Measurements from ENCODE around the gene PDE5A.

PDE5A gene

DNA sequence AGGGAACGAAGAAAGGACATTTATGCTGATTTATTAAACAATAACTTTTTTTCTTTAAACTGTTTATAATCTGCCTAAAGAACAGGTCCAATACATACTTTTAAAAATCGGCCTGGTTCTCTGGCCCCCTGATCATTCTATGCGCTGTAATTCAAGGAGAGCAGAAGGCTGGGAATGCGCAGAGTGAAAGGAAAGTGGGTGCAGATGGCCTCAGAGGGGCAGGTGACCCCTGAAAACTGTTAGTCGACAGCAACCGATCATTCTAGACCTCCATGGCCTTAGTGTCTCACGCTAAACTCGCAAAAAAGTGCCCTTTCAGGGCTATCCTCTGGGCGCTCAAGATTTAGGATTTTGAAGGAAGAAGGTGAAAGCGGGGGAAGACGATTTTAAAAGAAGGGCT is 2.2 kb downstream of the PDE5A start:
- peak overlapping the region; percentile 88 for H3K4me3 ChIP-seq (ENCODE audit: low read depth, low read length)
- ChIA-PET POLR2A (no interaction called here), CTCF (interaction anchor here (0.6 to 4.5 kb wide), 29 partner anchors 10 to 645 kb away, joined by 3 to 159 read pairs (median 4); no protein-coding TSS in a partner anchor)
- DNase-seq (ENCODE audit: low read depth, low spot score), result no peak
- TF ChIP-seq, protein P1, sequence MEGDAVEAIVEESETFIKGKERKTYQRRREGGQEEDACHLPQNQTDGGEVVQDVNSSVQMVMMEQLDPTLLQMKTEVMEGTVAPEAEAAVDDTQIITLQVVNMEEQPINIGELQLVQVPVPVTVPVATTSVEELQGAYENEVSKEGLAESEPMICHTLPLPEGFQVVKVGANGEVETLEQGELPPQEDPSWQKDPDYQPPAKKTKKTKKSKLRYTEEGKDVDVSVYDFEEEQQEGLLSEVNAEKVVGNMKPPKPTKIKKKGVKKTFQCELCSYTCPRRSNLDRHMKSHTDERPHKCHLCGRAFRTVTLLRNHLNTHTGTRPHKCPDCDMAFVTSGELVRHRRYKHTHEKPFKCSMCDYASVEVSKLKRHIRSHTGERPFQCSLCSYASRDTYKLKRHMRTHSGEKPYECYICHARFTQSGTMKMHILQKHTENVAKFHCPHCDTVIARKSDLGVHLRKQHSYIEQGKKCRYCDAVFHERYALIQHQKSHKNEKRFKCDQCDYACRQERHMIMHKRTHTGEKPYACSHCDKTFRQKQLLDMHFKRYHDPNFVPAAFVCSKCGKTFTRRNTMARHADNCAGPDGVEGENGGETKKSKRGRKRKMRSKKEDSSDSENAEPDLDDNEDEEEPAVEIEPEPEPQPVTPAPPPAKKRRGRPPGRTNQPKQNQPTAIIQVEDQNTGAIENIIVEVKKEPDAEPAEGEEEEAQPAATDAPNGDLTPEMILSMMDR (IDR thresholded peaks at IDR 0.05; ENCODE audit: insufficient read depth, low read length, missing control alignments), result no peak

DNA sequence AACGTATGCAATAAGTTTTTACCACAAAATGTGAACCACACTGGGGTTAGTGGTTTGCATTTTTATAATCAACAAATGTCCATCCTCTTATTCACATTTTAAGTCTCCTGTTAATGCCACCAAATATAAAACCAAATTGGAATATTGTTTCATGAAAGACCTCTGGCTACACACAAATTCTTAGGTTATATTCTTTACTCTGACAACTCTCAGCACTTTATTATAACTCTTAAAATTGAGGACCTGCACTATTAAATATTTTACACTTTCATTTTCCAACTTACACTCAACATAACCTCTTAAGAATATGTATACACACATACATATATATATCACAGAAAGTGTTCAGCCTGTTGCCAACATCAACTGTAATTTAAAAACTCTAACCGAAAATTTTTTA is 2.8 kb downstream of the PDE5A start:
- ChIA-PET POLR2A (no interaction called here), CTCF (interaction anchor here (1.6 to 4.5 kb wide), 4 partner anchors 160 to 431 kb away, joined by 4 to 19 read pairs (median 10); no protein-coding TSS in a partner anchor)
- DNase-seq (ENCODE audit: low read depth, low spot score), result no peak
- TF ChIP-seq, protein P1 (IDR thresholded peaks at IDR 0.05; ENCODE audit: insufficient read depth, low read length, missing control alignments), result no peak
- peak overlapping the region; percentile 88 for H3K4me3 ChIP-seq (ENCODE audit: low read depth, low read length)

DNA sequence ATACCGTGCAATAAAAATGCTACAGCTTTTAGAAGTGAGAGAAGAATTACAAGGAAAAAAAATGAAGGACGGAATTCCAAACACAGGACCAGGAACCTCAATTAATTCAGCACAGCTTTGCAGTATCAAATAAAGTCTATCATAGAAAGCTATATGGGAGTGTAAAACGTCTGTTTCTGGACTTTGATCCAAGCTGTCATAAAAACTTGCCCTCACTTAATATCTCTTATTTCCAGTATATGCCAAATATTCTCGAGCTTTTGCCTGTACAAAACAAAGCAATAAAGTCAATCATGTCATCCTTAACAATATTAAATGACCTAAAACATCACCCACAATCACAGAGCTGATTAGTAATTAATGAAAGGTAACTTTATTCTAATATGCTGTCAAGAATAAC is 4.2 kb downstream of the PDE5A start:
- TF ChIP-seq, protein P1 (IDR thresholded peaks at IDR 0.05; ENCODE audit: insufficient read depth, low read length, missing control alignments), result no peak
- DNase-seq (ENCODE audit: low read depth, low spot score), result no peak
- H3K4me3 ChIP-seq (ENCODE audit: low read depth, low read length), result no peak overlapping the region
- ChIA-PET POLR2A (no interaction called here), CTCF (interaction anchor here (0.7 to 4.5 kb wide), 12 partner anchors 12 to 432 kb away, joined by 3 to 19 read pairs (median 4); no protein-coding TSS in a partner anchor)

DNA sequence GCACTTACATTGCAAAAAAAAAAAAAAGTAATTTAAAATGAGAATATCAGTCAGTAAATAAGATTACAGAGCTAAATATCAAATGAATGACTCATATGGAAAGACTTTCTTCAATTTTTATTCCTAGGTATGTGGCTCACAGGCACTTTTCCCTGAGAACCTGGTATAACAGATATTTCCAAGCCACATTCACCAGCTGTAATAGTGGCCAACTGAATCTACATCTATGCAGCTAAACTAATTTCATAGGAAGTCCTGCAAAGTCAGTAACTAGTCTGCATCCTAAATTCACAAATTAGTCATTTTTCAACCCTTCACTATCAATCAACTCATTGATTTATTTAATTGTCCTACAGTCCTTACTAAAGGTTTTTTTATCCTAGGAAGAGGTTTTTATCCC is 5.6 kb downstream of the PDE5A start:
- TF ChIP-seq, protein P1 (IDR thresholded peaks at IDR 0.05; ENCODE audit: insufficient read depth, low read length, missing control alignments), result no peak
- POLR2A ChIA-PET, result no interaction called here
- no peak for DNase-seq (ENCODE audit: low read depth, low spot score)
- H3K4me3 ChIP-seq (ENCODE audit: low read depth, low read length), result no peak overlapping the region
- CTCF ChIA-PET, result interaction anchor here (1.0 to 4.5 kb wide), 8 partner anchors 14 to 435 kb away, joined by 3 to 19 read pairs (median 4); no protein-coding TSS in a partner anchor

DNA sequence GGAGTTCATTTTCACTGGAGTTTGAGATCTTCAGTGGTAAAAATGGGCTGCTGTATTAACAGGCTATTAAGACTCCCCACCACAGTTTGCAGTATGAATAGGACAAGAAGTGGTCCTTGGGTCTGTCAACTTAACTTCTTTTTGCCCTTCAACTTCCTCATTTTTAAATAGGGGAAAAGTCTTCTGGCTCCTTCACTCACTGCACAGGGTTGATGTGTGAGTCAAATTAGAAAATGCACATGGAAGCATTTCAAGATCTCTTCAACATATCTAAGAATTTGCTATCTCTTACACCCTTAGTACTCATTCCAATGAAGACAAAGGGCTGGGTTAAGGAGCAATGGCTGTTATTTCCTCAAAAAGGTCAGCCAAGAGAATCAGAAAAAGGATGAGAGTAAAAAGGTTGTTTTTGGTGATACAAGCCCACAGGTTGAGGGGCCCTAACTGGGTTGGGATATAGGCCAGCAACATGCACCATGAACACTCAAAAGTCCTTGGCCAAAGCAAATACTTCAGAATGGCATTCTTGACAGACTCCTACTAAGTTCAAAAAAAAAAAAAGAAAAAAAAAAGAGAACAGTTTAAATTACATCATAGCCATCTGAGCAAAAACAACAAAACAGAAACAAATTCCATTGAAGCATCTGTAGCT is 13.4 kb downstream of the PDE5A start:
- ChIA-PET POLR2A (no interaction called here), CTCF (interaction anchor here (1.3 to 2.9 kb wide), 2 partner anchors 14 to 301 kb away, joined by 3 to 11 read pairs; partner anchors contain the start of gene PDE5A)

DNA sequence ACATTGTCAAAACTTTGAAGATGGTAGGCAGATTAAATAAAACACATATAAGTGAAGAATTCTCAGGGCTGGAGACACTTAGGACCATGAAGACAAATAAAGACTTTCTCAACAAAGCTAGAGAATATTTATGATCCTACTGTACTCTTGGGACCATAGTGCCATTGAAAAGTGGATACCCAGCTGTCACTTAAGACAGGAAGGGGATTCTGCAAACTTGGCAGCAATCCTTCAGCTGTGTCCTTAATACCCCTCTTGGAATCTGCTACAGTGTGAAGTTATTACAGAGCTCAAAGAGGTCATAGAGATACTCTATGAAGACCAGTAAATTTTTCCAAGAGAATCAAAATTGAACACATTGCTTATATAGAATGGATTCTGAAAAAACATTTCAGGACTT is 24.3 kb downstream of the PDE5A start:
- TF ChIP-seq, protein P1 (IDR thresholded peaks at IDR 0.05; ENCODE audit: insufficient read depth, low read length, missing control alignments), result no peak
- H3K4me3 ChIP-seq (ENCODE audit: low read depth, low read length), result no peak overlapping the region
- DNase-seq (ENCODE audit: low read depth, low spot score), result no peak
- ChIA-PET CTCF (interaction anchor here (0.6 to 1.5 kb wide), 5 partner anchors 9 to 452 kb away, joined by 3 to 8 read pairs (median 3); partner anchors contain the start of gene PDE5A), POLR2A (no interaction called here)

More for the DNA sequence above, 13.4 kb downstream of the PDE5A start:
- H3K4me3 ChIP-seq (ENCODE audit: low read depth, low read length), result no peak overlapping the region
- TF ChIP-seq, protein P1 (IDR thresholded peaks at IDR 0.05; ENCODE audit: insufficient read depth, low read length, missing control alignments), result no peak
- DNase-seq (ENCODE audit: low read depth, low spot score), result no peak
